ENCODE results near the gene FAM89A.
"Not testable (repeated sequence)": the region's sequence is repeated elsewhere in the genome, so short reads cannot be mapped to it uniquely, and the experiment has no call there.

Gene FAM89A

GRCh38 chr1:231029247-231029646 is 10.8 kb downstream of the FAM89A start:
- not testable (repeated sequence) for DNase-seq

- DNase-seq: no peak
These were observed 11.4 kb downstream of the FAM89A start for GRCh38 chr1:231028682-231029081.

GRCh38 chr1:231027971-231028370 is 12.1 kb downstream of the FAM89A start:
- no peak for DNase-seq

- DNase-seq: no peak
These were observed 12.7 kb downstream of the FAM89A start for GRCh38 chr1:231027136-231027925.

- DNase-seq: no peak
These were observed 13.5 kb downstream of the FAM89A start for GRCh38 chr1:231026576-231026975.

GRCh38 chr1:231023150-231023549 is 16.9 kb downstream of the FAM89A start:
- no peak for DNase-seq

- not testable (repeated sequence) for DNase-seq
These were observed 17.5 kb downstream of the FAM89A start for GRCh38 chr1:231022543-231022942.

GRCh38 chr1:231021540-231022031 is 18.5 kb downstream of the FAM89A start:
- DNase-seq: no peak

- DNase-seq: no peak
These were observed 19.2 kb downstream of the FAM89A start for GRCh38 chr1:231020816-231021215.

GRCh38 chr1:231020139-231020601 is 19.9 kb downstream of the FAM89A start:
- DNase-seq: no peak

- DNase-seq: no peak
These were observed 20.3 kb downstream of the FAM89A start for GRCh38 chr1:231019711-231020110.

- DNase-seq: no peak
These were observed 23.1 kb downstream of the FAM89A start for GRCh38 chr1:231016966-231017365.

- no peak for DNase-seq
These were observed 23.8 kb downstream of the FAM89A start for GRCh38 chr1:231016234-231016633.

- DNase-seq: no peak
These were observed 26.6 kb downstream of the FAM89A start for GRCh38 chr1:231013391-231014015.

- no peak for DNase-seq
These were observed 28.1 kb downstream of the FAM89A start for GRCh38 chr1:231011963-231012362.

GRCh38 chr1:231011360-231011759 is 28.7 kb downstream of the FAM89A start:
- no peak for DNase-seq

- not testable (repeated sequence) for DNase-seq
These were observed 32.5 kb downstream of the FAM89A start for GRCh38 chr1:231007535-231007934.

GRCh38 chr1:231001892-231002291 is 38.2 kb downstream of the FAM89A start:
- no peak for DNase-seq

GRCh38 chr1:231000639-231001038 is 39.4 kb downstream of the FAM89A start:
- no peak for DNase-seq

GRCh38 chr1:231000201-231000600 is 39.9 kb downstream of the FAM89A start:
- no peak for DNase-seq

- DNase-seq: no peak
These were observed 45.2 kb downstream of the FAM89A start for GRCh38 chr1:230994860-230995259.

- peak; percentile 33 for DNase-seq
These were observed 47.8 kb downstream of the FAM89A start for GRCh38 chr1:230992100-230992774.

GRCh38 chr1:230987448-230987847 is 52.6 kb downstream of the FAM89A start:
- no peak for DNase-seq

GRCh38 chr1:230986976-230987375 is 53.1 kb downstream of the FAM89A start:
- DNase-seq: no peak
